Measurements from ENCODE around the gene ST6GALNAC1. TPM values are rescaled to one million over a fixed set of nuclear protein-coding genes. Genes with fewer than 3 reads are reported as not detected.

The ST6GALNAC1 gene
- total RNA-seq, 1 donor from 2014 or later, result not detected

GRCh38 chr17:76582660-76583059 lies 60.9 kb downstream of the ST6GALNAC1 start:
- DNase-seq (ENCODE audit: low read depth), result no peak
- Histone ChIP-seq H3K4me3 (ENCODE audit: low read depth, low read length) (no peak overlapping the region), H3K36me3 (ENCODE audit: control insufficient read depth, insufficient read depth, low read length) (no peaks in the 10 kb centered on the region), H3K27me3 (ENCODE audit: control insufficient read depth, insufficient read depth, low read length) (peaks cover 14% of the 10 kb centered on the region)
- TF ChIP-seq, protein P1, sequence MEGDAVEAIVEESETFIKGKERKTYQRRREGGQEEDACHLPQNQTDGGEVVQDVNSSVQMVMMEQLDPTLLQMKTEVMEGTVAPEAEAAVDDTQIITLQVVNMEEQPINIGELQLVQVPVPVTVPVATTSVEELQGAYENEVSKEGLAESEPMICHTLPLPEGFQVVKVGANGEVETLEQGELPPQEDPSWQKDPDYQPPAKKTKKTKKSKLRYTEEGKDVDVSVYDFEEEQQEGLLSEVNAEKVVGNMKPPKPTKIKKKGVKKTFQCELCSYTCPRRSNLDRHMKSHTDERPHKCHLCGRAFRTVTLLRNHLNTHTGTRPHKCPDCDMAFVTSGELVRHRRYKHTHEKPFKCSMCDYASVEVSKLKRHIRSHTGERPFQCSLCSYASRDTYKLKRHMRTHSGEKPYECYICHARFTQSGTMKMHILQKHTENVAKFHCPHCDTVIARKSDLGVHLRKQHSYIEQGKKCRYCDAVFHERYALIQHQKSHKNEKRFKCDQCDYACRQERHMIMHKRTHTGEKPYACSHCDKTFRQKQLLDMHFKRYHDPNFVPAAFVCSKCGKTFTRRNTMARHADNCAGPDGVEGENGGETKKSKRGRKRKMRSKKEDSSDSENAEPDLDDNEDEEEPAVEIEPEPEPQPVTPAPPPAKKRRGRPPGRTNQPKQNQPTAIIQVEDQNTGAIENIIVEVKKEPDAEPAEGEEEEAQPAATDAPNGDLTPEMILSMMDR (IDR thresholded peaks at IDR 0.05; ENCODE audit: insufficient read depth, low read length, poor library complexity, severe bottlenecking), result no peak

DNA sequence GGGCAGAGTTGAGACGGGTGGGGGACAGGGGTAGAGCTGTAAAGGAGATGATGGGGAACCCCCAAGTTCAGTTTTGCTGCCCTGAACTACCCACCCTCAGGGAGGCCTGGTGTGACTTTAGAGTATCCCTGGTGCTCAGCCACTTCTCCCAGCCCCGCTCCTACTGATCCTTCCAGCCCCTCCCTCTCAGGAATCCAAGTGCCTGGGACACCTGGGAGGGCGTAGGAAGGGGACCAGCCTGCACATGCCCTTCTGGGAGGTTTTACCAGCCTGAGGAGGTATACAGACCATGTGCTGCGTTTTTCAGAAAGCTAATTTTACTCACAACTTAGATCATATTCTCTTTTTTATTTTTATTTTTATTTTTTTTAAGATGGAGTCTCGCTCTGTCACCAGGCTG lies 62.0 kb downstream of the ST6GALNAC1 start:
- Histone ChIP-seq H3K36me3 (ENCODE audit: control insufficient read depth, insufficient read depth, low read length) (no peaks in the 10 kb centered on the region), H3K4me3 (ENCODE audit: low read depth, low read length) (no peak overlapping the region), H3K27me3 (ENCODE audit: control insufficient read depth, insufficient read depth, low read length) (peaks cover 6% of the 10 kb centered on the region)
- TF ChIP-seq, protein P1 (IDR thresholded peaks at IDR 0.05; ENCODE audit: insufficient read depth, low read length, poor library complexity, severe bottlenecking), result no peak
- DNase-seq (ENCODE audit: low read depth), result no peak

- TF ChIP-seq, protein P1 (IDR thresholded peaks at IDR 0.05; ENCODE audit: insufficient read depth, low read length, poor library complexity, severe bottlenecking), result no peak
- no peaks in the 10 kb centered on the region for H3K36me3 ChIP-seq (ENCODE audit: control insufficient read depth, insufficient read depth, low read length)
- no peaks in the 10 kb centered on the region for H3K27me3 ChIP-seq (ENCODE audit: control insufficient read depth, insufficient read depth, low read length)
- no peak overlapping the region for H3K4me3 ChIP-seq (ENCODE audit: low read depth, low read length)
- no peak for DNase-seq (ENCODE audit: low read depth)
These were observed 64.3 kb downstream of the ST6GALNAC1 start for GRCh38 chr17:76579281-76579680.

DNA sequence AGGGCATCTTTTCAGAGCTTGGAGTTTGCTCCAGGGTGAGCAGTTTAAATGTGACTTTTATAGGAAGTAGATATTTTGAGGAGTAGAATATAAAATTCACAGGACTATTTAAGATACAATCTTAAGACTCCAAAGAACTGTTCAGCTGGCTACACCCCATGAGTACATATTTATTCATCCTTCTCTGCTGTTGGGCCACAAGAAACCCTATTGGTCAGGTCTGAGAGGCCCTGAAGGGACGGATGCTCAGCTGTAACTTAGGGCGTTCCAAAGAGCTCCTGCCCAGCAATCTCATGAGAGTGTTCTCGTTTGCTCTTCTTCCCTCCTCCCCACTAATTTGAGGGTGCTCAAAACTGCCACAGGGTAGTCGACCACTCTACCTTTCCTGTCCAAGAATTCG lies 65.2 kb downstream of the ST6GALNAC1 start:
- Histone ChIP-seq H3K36me3 (ENCODE audit: control insufficient read depth, insufficient read depth, low read length) (no peaks in the 10 kb centered on the region), H3K4me3 (ENCODE audit: low read depth, low read length) (no peak overlapping the region), H3K27me3 (ENCODE audit: control insufficient read depth, insufficient read depth, low read length) (no peaks in the 10 kb centered on the region)
- DNase-seq (ENCODE audit: low read depth), result no peak
- TF ChIP-seq, protein P1 (IDR thresholded peaks at IDR 0.05; ENCODE audit: insufficient read depth, low read length, poor library complexity, severe bottlenecking), result no peak

DNA sequence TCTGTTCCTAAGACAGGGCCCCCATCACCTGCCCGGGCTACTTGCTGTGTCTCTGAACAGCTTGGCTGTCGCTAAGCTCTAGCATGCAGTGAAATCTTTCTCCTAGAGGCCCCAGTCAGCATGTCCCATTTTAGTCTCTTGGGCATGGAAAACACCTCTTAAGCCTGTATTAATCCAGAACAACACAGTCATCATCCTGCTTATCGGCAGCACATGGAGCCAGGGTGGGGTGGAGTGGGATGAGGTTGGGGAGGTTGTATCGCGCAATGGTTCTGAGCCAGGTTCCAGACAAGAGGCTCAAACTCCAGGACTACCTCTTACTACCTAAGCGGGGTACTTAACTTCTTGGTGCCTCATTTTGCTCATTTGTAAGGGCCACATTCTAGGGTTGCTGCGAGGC lies 65.7 kb downstream of the ST6GALNAC1 start:
- Histone ChIP-seq H3K36me3 (ENCODE audit: control insufficient read depth, insufficient read depth, low read length) (no peaks in the 10 kb centered on the region), H3K4me3 (ENCODE audit: low read depth, low read length) (no peak overlapping the region), H3K27me3 (ENCODE audit: control insufficient read depth, insufficient read depth, low read length) (no peaks in the 10 kb centered on the region)
- no peak for DNase-seq (ENCODE audit: low read depth)
- TF ChIP-seq, protein P1 (IDR thresholded peaks at IDR 0.05; ENCODE audit: insufficient read depth, low read length, poor library complexity, severe bottlenecking), result no peak

DNA sequence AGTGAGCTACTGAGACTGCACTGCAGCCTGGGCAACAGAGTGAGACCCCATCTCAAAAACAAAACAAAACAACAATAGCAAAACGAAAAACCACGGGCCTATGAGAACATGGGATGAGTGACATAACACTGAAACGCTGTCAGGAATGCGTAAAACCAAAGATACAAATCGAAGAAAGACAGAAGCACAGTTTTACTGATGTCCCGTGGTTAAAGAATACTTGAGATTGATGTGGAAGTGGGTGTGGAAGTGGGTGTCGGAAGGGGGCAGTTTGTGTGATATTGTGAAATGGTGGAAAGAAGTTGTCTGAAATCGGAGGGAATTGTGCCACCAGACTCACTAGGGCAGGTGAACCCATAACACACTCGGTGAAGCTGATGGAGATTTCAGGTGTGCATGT lies 67.4 kb downstream of the ST6GALNAC1 start:
- no peaks in the 10 kb centered on the region for H3K36me3 ChIP-seq (ENCODE audit: control insufficient read depth, insufficient read depth, low read length)
- H3K27me3 ChIP-seq (ENCODE audit: control insufficient read depth, insufficient read depth, low read length), result no peaks in the 10 kb centered on the region
- TF ChIP-seq, protein P1 (IDR thresholded peaks at IDR 0.05; ENCODE audit: insufficient read depth, low read length, poor library complexity, severe bottlenecking), result no peak
- no peak overlapping the region for H3K4me3 ChIP-seq (ENCODE audit: low read depth, low read length)
- DNase-seq (ENCODE audit: low read depth), result no peak
